SK-N-MC (cell line): ENCODE results near the gene TAF4B.

ENCODE experiments used
- EZH2 ChIP-seq: fragments of 200-600 bp; sonication (generic); IDR thresholded peaks from one replicate; pipeline ENCODE4 v1.6.1; 2017; ENCODE audit warnings: antibody characterized with exemption
- POLR2AphosphoS5 ChIP-seq: IDR thresholded peaks from 2 replicates; pipeline ENCODE4 v1.6.1; 2012; ENCODE audit warnings: mild to moderate bottlenecking, low read depth, low read length, borderline replicate concordance

DNA sequence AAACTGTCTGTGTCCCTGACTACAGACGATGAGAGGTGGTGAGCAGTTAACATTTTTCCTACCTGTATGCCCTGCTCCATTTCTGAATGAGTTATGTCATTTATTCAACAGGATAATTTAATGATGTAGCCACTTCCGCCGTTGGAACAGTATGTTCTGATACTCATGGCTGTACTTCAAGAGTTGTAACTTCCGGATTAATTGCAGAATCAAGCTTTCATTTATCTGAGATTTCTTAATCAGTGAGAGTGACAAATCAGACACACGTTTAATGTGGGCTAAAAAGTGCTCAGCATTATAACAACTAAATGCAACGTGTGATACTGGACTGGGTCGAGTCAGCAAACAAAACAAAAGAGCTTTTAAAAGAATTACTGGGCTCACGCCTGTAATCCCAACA, 214.4 kb downstream of the TAF4B start:
- TF ChIP-seq EZH2 (no peak), POLR2AphosphoS5 (no peak)
